HPDE6-E6E7 (cell line): ENCODE data around the gene TOM1L1.
A peak's percentile ranks its signal among the peaks of the same experiment; 100 is the strongest.

Source experiments
- DNase-seq: peaks from one replicate; pipeline ENCODE4 v3.0.0; 2011; ENCODE audit warnings: missing footprints; ENCODE audit errors: extremely low spot score

The TOM1L1 gene

DNA sequence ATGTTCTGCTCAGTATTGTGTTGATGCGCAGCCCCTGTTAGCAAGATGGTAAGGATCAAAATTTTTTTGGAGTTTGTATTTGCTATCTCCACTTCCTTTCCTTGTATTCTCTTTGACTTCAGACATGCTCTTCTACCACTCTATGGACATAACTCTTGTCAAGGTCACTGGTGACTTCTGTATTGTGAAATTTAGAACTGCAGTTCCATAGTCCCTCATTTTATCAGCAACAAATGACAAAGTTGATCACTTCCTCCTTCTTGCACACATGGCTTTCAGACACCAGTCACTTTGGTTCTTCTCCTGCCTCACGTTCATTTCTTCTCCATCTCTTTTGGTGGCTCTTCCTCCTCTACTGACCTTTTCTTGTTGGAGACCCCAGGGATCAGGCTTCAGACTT, 46.7 kb downstream of the TOM1L1 start:
- DNase-seq, result no peak

DNA sequence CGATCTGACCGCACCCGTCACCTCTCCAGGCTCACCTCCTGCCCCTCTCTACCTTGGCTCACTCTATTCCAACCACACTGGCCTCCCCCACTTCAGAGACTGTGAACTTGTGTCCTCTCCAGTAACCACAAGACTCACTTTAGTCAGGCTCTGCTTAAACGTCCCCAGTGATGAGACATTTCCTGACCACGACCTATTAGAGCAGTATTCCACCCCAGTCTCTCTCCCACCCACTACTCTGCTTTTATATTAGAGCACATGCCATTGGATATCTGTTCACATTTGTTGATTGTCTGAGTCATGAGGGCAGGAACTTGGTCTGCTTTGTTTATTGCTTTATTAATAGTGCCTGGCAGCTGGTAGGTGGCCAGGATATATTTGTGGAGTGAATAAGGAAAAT, 47.7 kb downstream of the TOM1L1 start:
- DNase-seq, result peak; percentile 60

DNA sequence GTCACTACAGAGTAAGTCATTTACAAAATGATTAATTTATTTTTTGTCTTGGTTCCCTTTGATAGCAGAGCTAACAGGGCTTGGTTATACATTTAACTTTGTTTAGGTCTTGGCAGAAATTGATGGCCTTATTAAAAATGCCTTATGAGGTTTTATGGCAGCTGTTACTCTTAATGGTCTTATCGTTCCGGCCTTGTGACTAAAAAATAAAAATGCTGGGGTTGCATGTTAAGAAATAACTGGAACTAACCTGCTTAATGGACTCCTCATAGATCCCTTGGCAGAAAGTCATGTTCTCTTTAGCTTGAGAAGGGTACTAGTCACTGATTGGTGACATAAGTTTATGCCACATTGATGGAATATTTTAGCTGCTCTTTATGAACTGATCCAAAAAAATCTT, 49.5 kb downstream of the TOM1L1 start:
- DNase-seq, result no peak

DNA sequence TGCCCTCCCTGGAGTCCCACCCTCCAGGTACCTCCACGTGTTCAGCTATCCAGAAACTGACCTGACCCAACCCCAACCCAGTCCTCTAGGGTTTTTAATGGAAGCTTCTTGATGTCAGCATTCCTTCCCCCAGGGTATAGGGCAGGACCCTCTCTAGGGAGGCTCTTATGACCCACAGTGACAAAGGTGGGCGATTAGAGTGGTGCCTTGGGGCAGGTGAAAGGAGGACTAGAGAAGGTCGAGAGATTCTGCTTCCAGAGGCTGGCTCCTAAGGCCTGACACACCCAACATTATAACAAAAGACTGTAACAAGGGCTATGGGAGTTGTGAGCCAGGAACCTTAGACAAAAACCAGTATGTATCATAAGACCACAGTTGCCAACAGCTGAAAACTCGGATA, 50.6 kb downstream of the TOM1L1 start:
- DNase-seq, result no peak

- DNase-seq, result no peak
These were observed 56.1 kb downstream of the TOM1L1 start for GRCh38 chr17:54956791-54957190.

DNA sequence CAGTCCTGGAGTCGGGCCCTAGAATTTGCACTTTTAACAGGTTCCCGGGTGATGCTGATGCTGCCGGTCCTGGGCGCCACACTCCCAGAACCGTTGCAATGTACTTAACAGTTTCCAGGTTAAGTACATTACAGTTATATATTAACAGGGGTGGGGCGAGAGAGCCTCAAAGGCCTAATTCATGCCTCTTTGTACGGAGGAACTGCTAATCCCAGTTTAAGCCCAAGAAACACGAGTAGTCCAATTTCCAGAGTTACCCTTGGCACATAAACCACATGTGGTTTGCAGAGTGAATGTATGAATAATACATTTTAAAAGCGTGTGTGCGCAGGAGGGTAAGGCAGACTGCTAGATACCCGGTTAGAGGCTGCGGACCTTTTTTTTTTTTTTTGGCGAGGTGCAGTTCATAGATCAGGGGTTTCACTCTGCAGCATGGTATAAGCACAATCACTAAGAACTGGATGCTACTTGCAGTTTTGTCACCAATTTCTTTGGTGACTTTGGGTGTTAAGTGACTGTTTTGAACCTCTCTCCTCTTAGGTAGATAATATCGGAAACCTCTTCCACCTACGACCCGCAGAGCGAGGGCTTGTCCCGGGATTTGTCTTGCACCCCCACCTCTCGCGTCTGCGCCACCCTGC, 67.1 kb downstream of the TOM1L1 start:
- DNase-seq, result peak; percentile 29

DNA sequence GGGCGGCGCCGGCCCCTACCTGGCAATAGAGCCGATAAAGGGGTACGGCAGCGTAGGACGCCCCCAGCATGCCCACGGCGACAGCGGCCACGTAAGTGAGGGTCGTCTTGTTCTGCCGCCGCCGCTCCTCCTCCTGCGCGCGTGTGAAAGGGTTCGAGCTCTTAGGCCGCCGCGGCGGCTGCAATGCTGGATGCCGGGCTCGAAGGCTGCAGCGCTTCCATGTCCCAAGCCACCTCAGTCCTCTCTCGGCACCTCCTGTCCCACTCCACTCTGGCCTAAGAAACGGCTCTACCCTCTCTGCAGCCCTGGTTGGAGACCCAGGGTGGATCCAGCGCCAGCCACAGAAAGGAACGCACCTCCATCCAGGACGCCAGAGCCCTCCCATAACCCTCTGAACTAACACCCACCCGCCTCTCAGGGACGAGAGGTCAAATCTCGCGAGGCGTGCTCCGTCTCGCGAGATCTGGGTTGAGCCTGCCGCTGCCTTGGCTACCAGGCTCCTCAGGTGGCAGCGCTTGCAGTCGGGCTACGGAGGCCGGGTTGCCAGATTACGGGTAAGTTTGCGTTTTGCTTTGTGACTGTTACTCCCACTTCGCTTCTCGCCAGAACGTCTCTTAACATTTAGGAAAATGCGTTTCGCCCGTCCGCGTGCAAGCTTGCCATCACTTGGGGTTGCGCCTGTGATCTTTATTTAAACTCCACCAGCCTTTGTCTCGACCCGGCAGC, 67.8 kb downstream of the TOM1L1 start, which contains the start of the genes COX11 and STXBP4:
TSS of gene COX11 (minus strand) at position 393 of the 726 bp plus-strand sequence. CDS start at position 385, 8 bp downstream.
TSS of gene STXBP4 (plus strand) at position 504 of the 726 bp plus-strand sequence. CDS start 17,455 bp downstream, outside the sequence.
- DNase-seq, result peak; percentile 97

DNA sequence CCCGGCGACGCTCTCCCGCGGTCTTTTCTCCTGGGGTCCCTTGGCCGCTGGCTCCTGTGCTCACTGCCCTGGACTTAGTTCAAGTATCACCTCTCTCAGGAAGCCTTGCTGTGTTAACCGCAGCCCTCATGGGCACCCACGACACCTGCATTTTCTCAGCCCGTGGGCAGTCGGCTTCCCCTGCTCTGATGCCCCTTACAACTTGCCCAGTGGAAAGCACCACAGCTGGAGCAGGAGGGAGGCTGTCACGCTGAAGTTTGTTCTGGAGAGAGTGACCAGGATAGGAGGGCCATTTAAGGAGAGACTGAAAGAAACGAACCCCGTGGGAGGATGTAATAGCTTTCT, 68.3 kb downstream of the TOM1L1 start:
- DNase-seq, result peak; percentile 13

- DNase-seq, result no peak
These were observed 69.3 kb downstream of the TOM1L1 start for GRCh38 chr17:54969658-54970572.

- no peak for DNase-seq
These were observed 70.5 kb downstream of the TOM1L1 start for GRCh38 chr17:54971147-54971546.

- no peak for DNase-seq
These were observed 71.2 kb downstream of the TOM1L1 start for GRCh38 chr17:54971901-54972300.

DNA sequence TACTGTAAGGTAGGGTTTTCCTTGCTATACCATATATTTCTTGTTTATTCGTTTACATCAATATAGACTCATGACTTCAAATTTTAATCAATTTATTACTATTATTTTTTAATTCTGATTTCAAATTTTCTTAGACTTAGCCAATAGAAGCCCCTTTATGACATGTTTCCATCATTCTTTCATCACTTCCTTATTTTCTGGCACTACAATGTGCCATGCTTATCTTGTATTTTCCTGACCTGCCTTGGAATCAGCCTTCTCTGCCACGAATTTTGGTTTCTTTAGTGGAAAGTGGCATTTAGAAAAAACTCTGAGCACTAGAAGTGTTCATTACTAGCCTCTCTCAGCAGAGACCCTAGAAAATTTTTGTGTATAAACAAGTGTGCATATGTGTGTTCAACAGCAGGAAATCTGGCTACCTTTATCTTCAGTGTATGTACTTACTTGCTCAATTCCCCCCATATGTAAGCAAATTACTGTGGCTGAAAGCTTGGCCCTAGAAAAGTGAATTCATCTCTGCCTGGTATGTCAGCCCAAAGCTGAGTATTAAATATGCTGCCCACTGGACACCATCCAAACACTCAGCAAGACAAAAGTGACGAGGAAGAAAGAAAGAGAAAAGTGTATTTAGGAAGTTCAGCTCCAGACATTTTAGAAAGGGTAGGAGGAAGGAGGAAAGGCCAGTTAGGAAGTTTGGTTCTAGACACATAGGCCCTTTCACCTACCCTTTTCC, 71.9 kb downstream of the TOM1L1 start:
- no peak for DNase-seq

- no peak for DNase-seq
These were observed 74.1 kb downstream of the TOM1L1 start for GRCh38 chr17:54974759-54975158.

- no peak for DNase-seq
These were observed 75.7 kb downstream of the TOM1L1 start for GRCh38 chr17:54976316-54976715.

DNA sequence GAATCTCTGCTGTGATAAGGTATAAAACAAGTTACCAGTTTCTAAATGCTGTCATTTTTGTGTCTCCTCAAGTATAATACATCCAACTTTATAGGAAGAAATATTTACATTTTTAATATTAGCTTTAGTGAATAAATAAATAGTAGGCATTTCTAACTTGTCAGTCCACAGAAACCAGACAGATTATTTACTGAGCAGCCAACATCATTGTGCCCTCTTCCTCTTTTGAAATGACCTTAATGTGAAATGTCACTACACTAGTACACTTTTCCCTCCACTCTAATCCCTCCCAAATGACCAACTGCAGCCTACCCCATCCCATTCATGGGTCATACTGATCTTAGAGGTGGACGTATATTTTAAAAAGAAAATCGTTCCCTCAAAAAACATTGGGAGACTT, 77.1 kb downstream of the TOM1L1 start:
- no peak for DNase-seq

GRCh38 chr17:54979657-54980056, 79.0 kb downstream of the TOM1L1 start:
- DNase-seq, result no peak

- DNase-seq, result no peak
These were observed 79.7 kb downstream of the TOM1L1 start for GRCh38 chr17:54980375-54980774.

GRCh38 chr17:54982399-54982798, 81.7 kb downstream of the TOM1L1 start:
- no peak for DNase-seq

GRCh38 chr17:54983260-54983659, 82.6 kb downstream of the TOM1L1 start:
- DNase-seq, result no peak

DNA sequence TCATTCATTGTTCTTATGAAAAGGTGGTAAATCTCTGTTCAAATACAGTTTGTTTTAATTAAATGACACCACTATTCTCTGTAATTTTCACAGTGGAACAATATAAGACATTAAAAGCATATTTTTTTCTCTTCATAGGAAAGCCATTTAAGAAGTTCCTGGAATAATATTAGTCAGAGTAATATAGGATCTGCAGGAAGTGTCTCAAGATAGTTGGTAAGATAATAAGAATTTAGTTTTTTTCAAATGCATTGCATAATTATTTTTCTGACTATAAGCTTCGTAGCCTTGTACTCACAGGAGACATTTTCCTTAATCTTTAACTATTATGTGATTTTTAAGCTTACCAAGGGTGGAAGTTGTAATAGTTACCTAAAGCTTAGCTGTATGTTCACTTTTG, 84.8 kb downstream of the TOM1L1 start:
- no peak for DNase-seq

GRCh38 chr17:54990118-54990517, 89.5 kb downstream of the TOM1L1 start:
- DNase-seq, result no peak

DNA sequence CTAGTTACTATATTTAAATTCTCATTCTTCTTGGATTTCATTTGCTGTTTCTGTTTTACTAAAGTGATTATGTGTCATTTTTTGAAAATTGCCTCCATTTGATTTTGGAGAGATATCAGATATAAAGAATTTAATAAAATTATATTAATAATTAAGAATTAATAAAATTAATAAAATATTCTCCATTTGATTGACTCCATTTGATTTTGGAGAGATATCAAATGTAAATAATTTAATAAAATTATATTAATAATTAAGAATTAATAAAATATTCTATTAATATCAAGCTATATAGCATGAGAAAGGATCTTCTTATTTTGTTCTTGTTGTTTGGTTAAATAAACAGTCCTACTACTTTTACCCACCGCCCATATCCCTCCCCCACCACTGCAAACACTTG, 90.9 kb downstream of the TOM1L1 start:
- DNase-seq, result no peak
